GM19452 (cell line): ENCODE results near the gene TESMIN.

ENCODE experiments used
- ATAC-seq: cut with Tn5 transposase; IDR thresholded peaks from one replicate; pipeline ENCODE4 v1.9.1; 2021; ENCODE audit not compliant: unreplicated experiment

The TESMIN gene

DNA sequence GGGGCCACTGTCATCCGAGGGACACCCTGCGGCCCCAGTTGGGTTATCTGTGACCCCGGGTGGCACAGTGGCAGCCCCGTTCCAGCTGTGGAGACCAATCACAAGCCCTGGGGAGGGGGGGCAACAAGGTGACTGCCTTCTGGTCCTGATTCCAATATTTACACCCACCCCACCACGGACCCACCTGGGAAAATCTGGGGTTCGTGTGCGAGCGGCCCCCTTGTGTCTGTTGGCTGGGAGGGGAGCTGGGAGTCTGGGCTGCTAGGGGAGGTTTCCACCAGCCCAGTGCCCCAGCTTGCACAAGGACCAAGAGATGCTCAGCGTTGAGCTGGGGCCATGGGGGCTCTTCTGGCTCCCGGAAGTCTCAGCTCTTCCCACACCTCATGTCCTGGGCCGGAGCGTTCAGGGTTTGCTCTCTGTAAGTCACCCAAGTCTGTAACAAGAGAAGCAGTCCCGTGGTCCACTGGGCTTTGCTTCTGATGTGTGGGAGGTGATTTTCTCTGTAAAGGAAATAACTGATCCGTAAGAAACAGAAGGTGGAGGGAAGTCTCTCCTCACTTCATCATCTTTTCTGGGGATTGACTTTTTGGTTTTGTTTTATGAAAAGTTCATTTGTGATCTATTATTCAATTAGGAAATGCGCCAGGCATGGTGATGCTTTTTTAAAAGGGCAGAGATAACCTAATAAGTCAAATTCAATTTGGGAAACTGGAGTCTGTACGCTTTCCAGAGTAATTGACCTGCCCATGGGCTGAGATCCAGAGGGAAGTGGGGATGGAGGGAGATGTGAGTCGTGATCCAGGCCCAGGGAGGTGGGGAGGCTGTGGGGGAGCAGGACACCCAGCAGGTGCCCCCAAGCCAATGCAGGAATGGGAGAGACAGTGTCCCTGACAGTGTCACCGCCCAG, 89.4 kb downstream of the TESMIN start:
- no peak for ATAC-seq

DNA sequence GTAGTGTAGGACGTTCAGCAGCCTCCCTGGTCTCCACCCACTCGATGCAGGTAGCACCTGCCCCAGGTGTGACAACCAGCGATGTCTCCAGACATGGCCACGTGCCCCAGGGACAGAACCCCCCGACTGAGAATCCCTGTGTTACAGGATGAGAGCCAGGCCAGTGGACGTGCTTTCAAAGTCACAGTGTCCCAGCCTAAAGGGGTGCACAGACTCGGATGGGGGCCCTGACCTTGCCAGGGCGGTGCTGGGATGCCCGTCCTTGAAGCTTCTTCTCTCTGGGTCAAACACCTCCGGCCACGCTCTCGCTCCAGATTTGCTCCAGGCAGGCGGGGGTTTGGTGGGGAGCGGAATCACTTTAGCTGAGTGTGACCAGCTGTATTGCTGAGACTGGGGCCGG, 90.3 kb downstream of the TESMIN start:
- ATAC-seq = no peak

DNA sequence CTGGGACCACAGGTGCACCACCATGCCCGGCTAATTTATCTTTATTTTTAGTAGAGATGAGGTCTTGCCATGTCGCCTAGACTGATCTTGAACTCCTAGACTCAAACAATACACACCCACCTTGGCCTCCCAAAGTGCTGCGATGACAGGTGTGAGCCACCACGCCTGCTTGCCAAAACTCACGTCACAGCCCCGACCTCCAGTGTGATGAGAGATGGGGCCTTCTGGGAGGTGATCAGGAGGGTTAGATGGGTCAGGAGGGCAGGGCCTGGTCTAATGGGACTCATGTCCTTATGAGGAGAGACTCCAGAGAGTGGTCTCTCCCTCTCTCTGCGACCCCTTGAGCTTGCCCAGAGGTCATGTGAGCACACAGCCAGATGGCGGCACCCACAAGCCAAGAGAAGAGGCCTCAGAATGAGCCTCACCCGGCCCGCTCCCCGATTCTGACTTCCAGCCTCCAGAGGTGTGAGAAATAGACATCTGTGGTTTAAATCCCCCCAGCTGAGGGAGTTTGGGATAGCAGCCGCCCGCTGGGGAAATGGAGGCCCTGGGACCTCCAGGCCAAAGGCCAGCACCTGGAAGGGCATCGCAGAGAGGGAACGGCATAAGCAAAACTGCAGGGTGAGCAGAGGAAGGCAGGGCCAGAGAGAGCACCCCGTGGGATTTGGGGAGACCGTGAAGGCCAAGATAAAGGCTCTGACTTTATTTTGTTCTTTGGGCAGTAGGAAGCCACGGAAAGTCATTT, 91.1 kb downstream of the TESMIN start:
- no peak for ATAC-seq

DNA sequence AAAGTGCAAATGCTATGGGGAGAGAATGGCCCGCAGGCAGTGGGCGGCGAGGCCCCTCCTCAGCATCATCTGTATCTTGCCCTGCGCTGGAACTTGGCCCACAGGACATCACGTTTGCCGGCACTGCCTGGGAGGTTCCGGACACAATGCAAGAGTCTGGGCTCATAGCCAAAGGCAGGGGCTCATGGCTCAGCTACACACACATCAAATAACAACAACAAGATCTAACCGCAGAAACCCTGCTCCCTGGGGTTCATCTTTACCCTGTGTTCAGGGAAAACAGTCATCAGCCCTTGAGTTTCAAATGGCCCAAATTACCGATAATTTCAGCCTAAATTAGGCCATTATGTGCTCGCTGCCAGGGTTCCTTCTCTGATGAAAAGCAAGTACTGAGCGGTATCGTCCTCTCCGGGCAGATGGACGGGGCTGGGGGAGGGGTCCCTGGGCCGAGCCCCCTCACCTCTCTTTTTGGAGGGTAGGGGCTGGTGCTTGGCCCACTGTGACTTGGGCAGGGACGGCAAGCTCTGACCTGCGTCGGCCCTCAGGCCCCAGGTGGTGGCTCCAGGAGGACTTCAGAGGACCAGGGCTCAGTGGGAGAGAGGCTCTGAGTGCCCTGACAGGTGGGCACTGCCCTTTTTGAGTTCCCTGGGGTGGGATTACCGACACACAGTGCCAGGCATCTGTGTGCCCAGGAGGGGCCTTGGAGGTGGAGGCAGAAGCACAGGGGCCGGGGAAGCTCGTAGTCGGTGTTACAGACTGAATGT, 92.0 kb downstream of the TESMIN start:
- no peak for ATAC-seq

DNA sequence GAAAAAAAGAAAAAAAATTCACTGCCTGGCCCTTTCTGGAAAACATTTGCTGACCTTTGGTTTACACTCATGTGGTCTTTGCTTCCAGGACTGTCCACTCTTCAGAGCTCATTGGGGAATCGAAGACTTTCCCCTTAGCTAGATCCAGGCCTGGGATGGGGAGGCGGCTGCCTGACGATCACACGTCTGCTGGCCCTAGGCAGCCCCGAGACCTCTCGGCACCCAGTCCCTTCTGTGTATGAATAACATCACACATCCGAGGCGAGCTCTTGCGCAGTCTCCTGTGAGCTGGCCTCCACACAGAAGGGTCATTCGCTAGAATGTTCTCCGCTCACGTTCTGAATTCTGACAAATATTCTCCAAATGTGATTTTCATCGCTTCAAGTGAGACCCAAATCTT, 92.7 kb downstream of the TESMIN start:
- no peak for ATAC-seq

DNA sequence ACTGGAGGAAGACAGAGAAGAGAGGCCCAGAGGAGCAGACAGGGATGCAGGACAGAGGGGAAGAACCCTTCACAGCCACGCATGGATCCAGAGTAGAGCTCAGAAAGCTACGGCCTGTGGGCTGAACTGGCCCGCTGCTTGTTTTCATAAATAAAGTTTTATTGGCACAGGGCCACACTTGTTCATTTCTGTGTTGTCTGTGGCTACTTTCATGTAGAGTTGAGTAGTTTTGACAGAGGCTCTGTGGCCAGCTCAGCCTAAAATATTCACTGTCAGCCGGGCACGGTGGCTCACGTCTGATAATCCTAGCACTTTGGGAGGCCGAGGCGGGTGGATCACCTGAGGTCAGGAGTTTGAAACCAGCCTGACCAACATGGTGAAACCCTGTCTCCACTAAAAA, 93.2 kb downstream of the TESMIN start:
- ATAC-seq = no peak
